Keratinocyte (primary cell): ENCODE measurements around the gene DMRT2. TPM values are rescaled to one million over a fixed set of nuclear protein-coding genes. Genes with fewer than 3 reads are reported as not detected.
A peak's percentile ranks its signal among the peaks of the same experiment; 100 is the strongest.

Experiments used
- DNase-seq: peaks from one replicate; pipeline ENCODE4 v3.0.0-alpha.2; 2011; ENCODE audit warnings: low read depth, missing footprints, low spot score
- FAIRE-seq: peaks from 2 replicates; lab custom pipeline; 2011; peaks lifted over from hg19 to GRCh38; lab: Jason Lieb, UNC
- H2AFZ ChIP-seq: 2 replicates; pipeline ENCODE4 v1.6.0; 2012; ENCODE audit warnings: low read length, control low read depth, inconsistent platforms; ENCODE audit not compliant: control insufficient read depth
- H3K27ac ChIP-seq: 2 replicates; pipeline ENCODE4 v1.5.1; 2011; ENCODE audit warnings: low read length; ENCODE audit not compliant: control insufficient read depth, insufficient read depth
- H3K27me3 ChIP-seq: 3 replicates; pipeline ENCODE4 v1.6.0; 2011; ENCODE audit warnings: low read length; ENCODE audit not compliant: control insufficient read depth, insufficient read depth; ENCODE audit errors: extremely low read depth
- H3K36me3 ChIP-seq, 2 experiments: 2 replicates in 1 of 2; 3 replicates in 1 of 2; pipeline ENCODE4 v1.5.1; 2011; ENCODE audit warnings: low read length in 2 of 2, mild to moderate bottlenecking in 1 of 2; ENCODE audit not compliant: control insufficient read depth in 2 of 2, insufficient read depth in 2 of 2; ENCODE audit errors: extremely low read depth in 1 of 2
- H3K4me1 ChIP-seq: 3 replicates; pipeline ENCODE4 v1.5.1; 2011; ENCODE audit warnings: low read length; ENCODE audit not compliant: control insufficient read depth, insufficient read depth; ENCODE audit errors: extremely low read depth
- H3K4me2 ChIP-seq: 3 replicates; pipeline ENCODE4 v1.6.0; 2011; ENCODE audit warnings: low read depth, low read length; ENCODE audit not compliant: control insufficient read depth, insufficient read depth; ENCODE audit errors: extremely low read depth
- H3K4me3 ChIP-seq, 3 experiments: fragments of 200-600 bp in 1 of 3; sonication (generic) in 1 of 3; 2 replicates in 2 of 3; 3 replicates in 1 of 3; pipeline ENCODE4 v1.5.1; 2011 to 2016; ENCODE audit warnings: low read length in 3 of 3, mild to moderate bottlenecking in 3 of 3, control low read depth in 2 of 3, inconsistent platforms in 1 of 3, low read depth in 1 of 3, mixed read lengths in 1 of 3, mixed run types in 1 of 3, moderate library complexity in 1 of 3; ENCODE audit not compliant: control insufficient read depth in 2 of 3, insufficient read depth in 2 of 3; ENCODE audit errors: extremely low read depth in 1 of 3
- H3K79me2 ChIP-seq: 2 replicates; pipeline ENCODE4 v1.6.0; 2012; ENCODE audit warnings: low read length; ENCODE audit not compliant: control insufficient read depth, insufficient read depth
- H3K9ac ChIP-seq: 3 replicates; pipeline ENCODE4 v1.6.0; 2011; ENCODE audit warnings: low read length; ENCODE audit not compliant: control insufficient read depth, insufficient read depth; ENCODE audit errors: extremely low read depth
- H3K9me1 ChIP-seq: 3 replicates; pipeline ENCODE4 v1.6.0; 2011; ENCODE audit warnings: low read length; ENCODE audit not compliant: control insufficient read depth, insufficient read depth; ENCODE audit errors: extremely low read depth
- H3K9me3 ChIP-seq: 2 replicates; pipeline ENCODE4 v1.5.1; 2012; ENCODE audit warnings: low read depth, low read length; ENCODE audit not compliant: control insufficient read depth
- H4K20me1 ChIP-seq: 3 replicates; pipeline ENCODE4 v1.6.0; 2011; ENCODE audit warnings: low read length; ENCODE audit not compliant: control insufficient read depth, insufficient read depth; ENCODE audit errors: extremely low read depth
- CTCF ChIP-seq, 3 experiments: IDR thresholded peaks in 1 of 3; conservative IDR thresholded peaks in 1 of 3; optimal IDR thresholded peaks in 1 of 3; 2 replicates in 2 of 3; 3 replicates in 1 of 3; pipeline versions ENCODE3 to v1.5.1; 2011; ENCODE audit warnings: low read length in 3 of 3, mild to moderate bottlenecking in 3 of 3, moderate library complexity in 2 of 3, control low read depth in 1 of 3, inconsistent platforms in 1 of 3; ENCODE audit not compliant: insufficient read depth in 2 of 3; ENCODE audit errors: extremely low read depth in 1 of 3
- EZH2 ChIP-seq: IDR thresholded peaks from one replicate; pipeline ENCODE4 v1.6.1; 2012; ENCODE audit warnings: inconsistent platforms, mild to moderate bottlenecking, low read length, moderate library complexity
- dilution Hi-C: fragments of 300-500 bp; cut with MboI; formaldehyde crosslinking; loops from one replicate; pipeline ENCODE4 v1.7.0; 2020; ENCODE audit warnings: low sequenced_read_pairs; ENCODE audit not compliant: extremely low pct_ligation_motif_present
- polyA plus RNA-seq, 5 experiments: library from polyadenylated mRNA; depleted of rRNA in 3 of 5; stranded (reverse) in 3 of 5; stranded (forward) in 1 of 5; unstranded in 1 of 5; fragments of >200 nt; gene quantifications; 1 replicate in 1 of 5; 2 replicates in 3 of 5; 3 replicates in 1 of 5; pipeline versions ENCODE4 v1.2.1 to v1.2.3, GENCODE V29; 2011 to 2012; ENCODE audit warnings: missing spikeins in 2 of 5, low read depth in 1 of 5, low replicate concordance in 1 of 5

DMRT2 gene
- polyA plus RNA-seq, 1 donor (not counting 4 experiments of a cell fraction or from before 2014, with no cell fraction given): not detected

GRCh38 chr9:1100201-1100600 is 50.0 kb downstream of the DMRT2 start:
- DNase-seq: no peak
- Histone ChIP-seq H2AFZ (no peak overlapping the region), H3K9ac (no peak overlapping the region), H3K4me3 (no peak overlapping the region), H3K27me3 (no peaks in the 10 kb centered on the region), H3K79me2 (no peaks in the 10 kb centered on the region), H3K4me2 (no peak overlapping the region), H3K27ac (no peak overlapping the region), H3K36me3 (no peaks in the 10 kb centered on the region), H4K20me1 (no peaks in the 10 kb centered on the region), H3K4me1 (no peaks in the 10 kb centered on the region), H3K9me3 (no peaks in the 10 kb centered on the region), H3K9me1 (no peaks in the 10 kb centered on the region)
- no peak for FAIRE-seq
- TF ChIP-seq CTCF (optimal IDR thresholded peaks at IDR 0.05 in 1 of 3, IDR thresholded peaks at IDR 0.05 in 1 of 3, conservative IDR thresholded peaks at IDR 0.05 in 1 of 3; ENCODE audit: extremely low read depth in 1 of 3, insufficient read depth in 2 of 3, low read length in 3 of 3): no peak
- no peak for TF ChIP-seq EZH2
- dilution Hi-C loops: no loop called here

GRCh38 chr9:1100945-1101344 is 50.8 kb downstream of the DMRT2 start:
- no peaks in the 10 kb centered on the region for H3K9me3 ChIP-seq
- FAIRE-seq: no peak
- no peaks in the 10 kb centered on the region for H3K36me3 ChIP-seq
- no peak overlapping the region for H3K9ac ChIP-seq
- dilution Hi-C loops: no loop called here
- no peak overlapping the region for H2AFZ ChIP-seq
- no peaks in the 10 kb centered on the region for H4K20me1 ChIP-seq
- TF ChIP-seq CTCF (optimal IDR thresholded peaks at IDR 0.05 in 1 of 3, IDR thresholded peaks at IDR 0.05 in 1 of 3, conservative IDR thresholded peaks at IDR 0.05 in 1 of 3; ENCODE audit: extremely low read depth in 1 of 3, insufficient read depth in 2 of 3, low read length in 3 of 3): peak; percentile 23 to 70 (median 60)
- no peak for TF ChIP-seq EZH2
- no peaks in the 10 kb centered on the region for H3K4me1 ChIP-seq
- H3K4me3 ChIP-seq: no peak overlapping the region
- no peak overlapping the region for H3K4me2 ChIP-seq
- DNase-seq: no peak
- H3K9me1 ChIP-seq: no peaks in the 10 kb centered on the region
- H3K27ac ChIP-seq: no peak overlapping the region
- H3K79me2 ChIP-seq: no peaks in the 10 kb centered on the region
- H3K27me3 ChIP-seq: no peaks in the 10 kb centered on the region
